GM21367 (cell line): Measurements from ENCODE around the gene PRRC2B.
A peak's percentile ranks its signal among the peaks of the same experiment; 100 is the strongest.
"Not testable (repeated sequence)": the region's sequence is repeated elsewhere in the genome, so short reads cannot be mapped to it uniquely, and the experiment has no call there.

ENCODE experiments used
- ATAC-seq: cut with Tn5 transposase; IDR thresholded peaks from one replicate; pipeline ENCODE4 v1.9.1; 2021; ENCODE audit not compliant: unreplicated experiment

The PRRC2B gene

GRCh38 chr9:131393622-131394463 lies at the start of gene PRRC2B:
Gene PRRC2B (plus strand): TSS chr9:131394086. CDS start chr9:131430145, 36,059 bp downstream.
- peak; percentile 38 for ATAC-seq

- not testable (repeated sequence) for ATAC-seq
Observed at GRCh38 chr9:131344931-131345535, 48.9 kb upstream of the PRRC2B start.

GRCh38 chr9:131346559-131346958 lies 47.3 kb upstream of the PRRC2B start:
- no peak for ATAC-seq

- no peak for ATAC-seq
Observed at GRCh38 chr9:131347376-131348020, 46.4 kb upstream of the PRRC2B start.

- ATAC-seq, result no peak
Observed at GRCh38 chr9:131348631-131349521, 45.0 kb upstream of the PRRC2B start.

- no peak for ATAC-seq
Observed at GRCh38 chr9:131349522-131349880, 44.4 kb upstream of the PRRC2B start.

- ATAC-seq, result no peak
Observed at GRCh38 chr9:131349881-131350563, 43.9 kb upstream of the PRRC2B start.

- not testable (repeated sequence) for ATAC-seq
Observed at GRCh38 chr9:131356479-131356878, 37.4 kb upstream of the PRRC2B start.

- no peak for ATAC-seq
Observed at GRCh38 chr9:131358556-131358955, 35.3 kb upstream of the PRRC2B start.

- no peak for ATAC-seq
Observed at GRCh38 chr9:131361202-131361833, 32.6 kb upstream of the PRRC2B start.

GRCh38 chr9:131365546-131365945 lies 28.3 kb upstream of the PRRC2B start:
- ATAC-seq, result no peak

- no peak for ATAC-seq
Observed at GRCh38 chr9:131366761-131367401, 27.0 kb upstream of the PRRC2B start.

GRCh38 chr9:131367450-131367849 lies 26.4 kb upstream of the PRRC2B start:
- ATAC-seq, result no peak

- ATAC-seq, result no peak
Observed at GRCh38 chr9:131370638-131371037, 23.2 kb upstream of the PRRC2B start.

- not testable (repeated sequence) for ATAC-seq
Observed at GRCh38 chr9:131372599-131372973, 21.3 kb upstream of the PRRC2B start.

GRCh38 chr9:131374638-131375037 lies 19.2 kb upstream of the PRRC2B start:
- not testable (repeated sequence) for ATAC-seq

GRCh38 chr9:131379056-131379455 lies 14.8 kb upstream of the PRRC2B start:
- no peak for ATAC-seq

- no peak for ATAC-seq
Observed at GRCh38 chr9:131382850-131383729, 10.8 kb upstream of the PRRC2B start.
